ENCODE results near the gene TRIM47. TPM values are rescaled to one million over a fixed set of nuclear protein-coding genes. Genes with fewer than 3 reads are reported as not detected.
"Not testable (repeated sequence)": the region's sequence is repeated elsewhere in the genome, so short reads cannot be mapped to it uniquely, and the experiment has no call there.

Gene TRIM47
- total RNA-seq, 1 experiment from 2014 or later = 2.5 TPM

DNA sequence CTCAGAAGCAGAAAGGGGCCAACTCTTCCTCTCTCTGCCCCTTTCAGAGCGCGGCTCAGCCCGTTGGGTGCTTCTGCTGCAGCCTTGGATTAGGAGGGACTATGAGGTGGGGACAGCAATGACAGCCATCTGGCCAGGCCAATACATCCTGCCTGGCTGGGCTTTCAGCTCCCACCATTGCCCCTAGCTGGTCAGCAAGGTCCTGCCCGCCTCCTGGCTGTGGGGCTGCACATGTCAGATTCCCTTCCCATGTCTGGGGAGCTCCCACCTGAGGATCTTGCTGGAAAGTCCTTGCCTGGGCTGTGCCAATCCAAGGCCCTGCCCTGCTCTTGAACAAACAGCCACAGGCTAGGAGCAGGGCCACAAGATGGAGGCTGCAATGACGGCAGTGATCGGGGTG lies 10.1 kb upstream of the TRIM47 start:
- no peak for DNase-seq
- Mint-ChIP-seq H3K9me3 (ENCODE audit: unreplicated experiment) (no peaks in the 10 kb centered on the region), H3K27me3 (ENCODE audit: insufficient read depth, unreplicated experiment) (no peaks in the 10 kb centered on the region), H3K4me3 (ENCODE audit: unreplicated experiment) (no peak overlapping the region), H3K36me3 (ENCODE audit: insufficient read depth, unreplicated experiment) (peaks cover 11% of the 10 kb centered on the region), H3K27ac (ENCODE audit: unreplicated experiment) (no peak overlapping the region), H3K4me1 (ENCODE audit: low read depth, unreplicated experiment) (no peaks in the 10 kb centered on the region)
- BruUV-seq (replicated peaks) = no TSS peak
- ChIA-PET CTCF (interaction anchor here (0.7 to 1.3 kb wide), 2 partner anchors 11 to 28 kb away, joined by 3 read pairs; no protein-coding TSS in a partner anchor), POLR2A (no interaction called here)
- TF ChIP-seq CTCF (IDR thresholded peaks at IDR 0.05; ENCODE audit: insufficient read depth in 1 of 2, low read depth in 1 of 2, low read length in 1 of 2, severe bottlenecking in 1 of 2, unreplicated experiment in 1 of 2) = no peak
- Histone ChIP-seq H3K4me3 (ENCODE audit: low read depth, low read length) (no peak overlapping the region), H3K4me1 (0 out of 2 replicates have a peak, but pooled peaks cover 5% of the 10 kb centered on the region), H3K36me3 (ENCODE audit: control insufficient read depth, insufficient read depth, low read length) (peaks cover 2% of the 10 kb centered on the region; the same call in 1 of the 2 replicates), H3K27me3 (replicated peaks; ENCODE audit: control insufficient read depth, insufficient read depth, low read length) (no peaks in the 10 kb centered on the region), H3K9me3 (no peaks in the 10 kb centered on the region)
- intact Hi-C loops (cut with micrococcal nuclease; ENCODE audit: unreplicated experiment) = no loop called here

- DNase-seq; BruUV-seq (replicated peaks); H3K4me1 ChIP-seq; H3K9me3 Mint-ChIP-seq (ENCODE audit: unreplicated experiment); POLR2A ChIA-PET; intact Hi-C loops (cut with micrococcal nuclease; ENCODE audit: unreplicated experiment); H3K4me1 Mint-ChIP-seq (ENCODE audit: low read depth, unreplicated experiment); H3K36me3 ChIP-seq (ENCODE audit: control insufficient read depth, insufficient read depth, low read length); H3K27me3 Mint-ChIP-seq (ENCODE audit: insufficient read depth, unreplicated experiment); H3K36me3 Mint-ChIP-seq (ENCODE audit: insufficient read depth, unreplicated experiment); H3K27ac Mint-ChIP-seq (ENCODE audit: unreplicated experiment); H3K9me3 ChIP-seq; H3K4me3 Mint-ChIP-seq (ENCODE audit: unreplicated experiment); H3K4me3 ChIP-seq (ENCODE audit: low read depth, low read length); H3K27me3 ChIP-seq (replicated peaks; ENCODE audit: control insufficient read depth, insufficient read depth, low read length): not testable (repeated sequence)
- CTCF ChIA-PET = interaction anchor here (0.6 kb wide), 1 partner anchor 40 kb away, joined by 3 read pairs; no protein-coding TSS in a partner anchor
These were observed 7.5 kb upstream of the TRIM47 start for GRCh38 chr17:75885860-75886259.

DNA sequence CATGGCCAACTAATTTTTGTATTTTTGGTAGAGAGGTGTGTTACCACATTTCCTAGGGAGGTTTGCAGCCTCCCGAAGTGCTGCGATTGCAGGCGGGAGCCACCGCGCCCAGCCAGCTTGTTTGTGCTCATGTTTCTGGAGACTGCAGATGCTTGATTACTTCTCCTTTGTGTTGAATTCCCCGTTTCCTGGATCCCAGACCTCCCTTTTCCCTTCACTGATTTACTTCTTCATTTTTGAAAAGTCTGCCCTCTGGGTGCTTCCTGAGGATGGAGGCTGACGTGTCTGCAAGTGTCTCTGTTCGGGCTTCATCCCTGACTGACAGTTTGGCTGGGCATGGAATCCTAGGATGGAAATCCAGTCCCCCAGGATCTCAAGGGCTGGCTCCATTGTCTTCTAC lies 7.0 kb upstream of the TRIM47 start:
- TF ChIP-seq CTCF (IDR thresholded peaks at IDR 0.05; ENCODE audit: insufficient read depth in 1 of 2, low read depth in 1 of 2, low read length in 1 of 2, severe bottlenecking in 1 of 2, unreplicated experiment in 1 of 2) = no peak
- H3K4me1 Mint-ChIP-seq (ENCODE audit: low read depth, unreplicated experiment) = no peaks in the 10 kb centered on the region
- CTCF ChIA-PET = interaction anchor here (0.6 kb wide), 1 partner anchor 39 kb away, joined by 3 read pairs; no protein-coding TSS in a partner anchor

More for the DNA sequence above, 7.0 kb upstream of the TRIM47 start:
- Histone ChIP-seq H3K4me1 (no peaks in the 10 kb centered on the region), H3K4me3 (ENCODE audit: low read depth, low read length) (no peak overlapping the region), H3K36me3 (ENCODE audit: control insufficient read depth, insufficient read depth, low read length) (no peaks in the 10 kb centered on the region), H3K27me3 (replicated peaks; ENCODE audit: control insufficient read depth, insufficient read depth, low read length) (no peaks in the 10 kb centered on the region; the same call in 1 of the 2 replicates), H3K9me3 (no peaks in the 10 kb centered on the region)
- intact Hi-C loops (cut with micrococcal nuclease; ENCODE audit: unreplicated experiment) = no loop called here
- POLR2A ChIA-PET = no interaction called here
- Mint-ChIP-seq H3K36me3 (ENCODE audit: insufficient read depth, unreplicated experiment) (peaks cover 5% of the 10 kb centered on the region), H3K27ac (ENCODE audit: unreplicated experiment) (no peak overlapping the region), H3K27me3 (ENCODE audit: insufficient read depth, unreplicated experiment) (no peaks in the 10 kb centered on the region), H3K4me3 (ENCODE audit: unreplicated experiment) (no peak overlapping the region), H3K9me3 (ENCODE audit: unreplicated experiment) (no peaks in the 10 kb centered on the region)
- no TSS peak for BruUV-seq (replicated peaks)
- no peak for DNase-seq
